Measurements from ENCODE around the gene PLA2G1B.

Gene PLA2G1B

GRCh38 chr12:120350576-120351350, 23.2 kb upstream of the PLA2G1B start:
- intact Hi-C loops (cut with DNase I; ENCODE audit: low total_unique reads), result no loop called here
- peak in 1 of 2 donors; percentile 73 for DNase-seq
- peak overlapping the region in 1 of 2 donors; percentile 25 for H3K4me3 ChIP-seq
- no peaks in the 10 kb centered on the region for H3K36me3 ChIP-seq
- no peak overlapping the region for H3K27ac ChIP-seq
- no peaks in the 10 kb centered on the region for H3K9me3 ChIP-seq
- peaks cover 0 to 12% of the 10 kb centered on the region in 2 donors for H3K27me3 ChIP-seq
- H3K4me1 ChIP-seq, result peaks cover 0 to 14% (median 11%) of the 10 kb centered on the region in 4 donors
- TF ChIP-seq CTCF (IDR thresholded peaks at IDR 0.05), result no peak

GRCh38 chr12:120347766-120348165, 20.2 kb upstream of the PLA2G1B start:
- no peak for DNase-seq
- no peaks in the 10 kb centered on the region for H3K36me3 ChIP-seq
- intact Hi-C loops (cut with DNase I; ENCODE audit: low total_unique reads), result no loop called here

GRCh38 chr12:120346681-120347080, 19.1 kb upstream of the PLA2G1B start:
- TF ChIP-seq CTCF (IDR thresholded peaks at IDR 0.05), result no peak
- Histone ChIP-seq H3K27ac (no peak overlapping the region), H3K27me3 (peaks cover 0 to 28% of the 10 kb centered on the region in 2 donors), H3K4me3 (no peak overlapping the region), H3K9me3 (no peaks in the 10 kb centered on the region), H3K4me1 (peaks cover 0 to 14% (median 11%) of the 10 kb centered on the region in 4 donors), H3K36me3 (no peaks in the 10 kb centered on the region)
- DNase-seq, result no peak
- intact Hi-C loops (cut with DNase I; ENCODE audit: low total_unique reads), result no loop called here

More at GRCh38 chr12:120347766-120348165, 20.2 kb upstream of the PLA2G1B start:
- peaks cover 0 to 17% of the 10 kb centered on the region in 2 donors for H3K27me3 ChIP-seq
- H3K27ac ChIP-seq, result no peak overlapping the region
- H3K4me3 ChIP-seq, result no peak overlapping the region
- no peaks in the 10 kb centered on the region for H3K9me3 ChIP-seq
- no peak for TF ChIP-seq CTCF (IDR thresholded peaks at IDR 0.05)
- H3K4me1 ChIP-seq, result peaks cover 0 to 14% (median 11%) of the 10 kb centered on the region in 4 donors

- intact Hi-C loops (cut with DNase I; ENCODE audit: low total_unique reads), result no loop called here
- H3K9me3 ChIP-seq, result no peaks in the 10 kb centered on the region
- peaks cover 0 to 30% of the 10 kb centered on the region in 2 donors for H3K27me3 ChIP-seq
- no peak for TF ChIP-seq CTCF (IDR thresholded peaks at IDR 0.05)
- no peak overlapping the region for H3K4me3 ChIP-seq
- no peaks in the 10 kb centered on the region for H3K36me3 ChIP-seq
- H3K27ac ChIP-seq, result no peak overlapping the region
- peaks cover 0 to 9% (median 8%) of the 10 kb centered on the region in 4 donors for H3K4me1 ChIP-seq
- DNase-seq, result no peak
Measured at GRCh38 chr12:120346031-120346430, 18.5 kb upstream of the PLA2G1B start.

- H3K27me3 ChIP-seq, result peaks cover 0 to 32% of the 10 kb centered on the region in 2 donors
- H3K9me3 ChIP-seq, result no peaks in the 10 kb centered on the region
- intact Hi-C loops (cut with DNase I; ENCODE audit: low total_unique reads), result no loop called here
- no peak overlapping the region for H3K27ac ChIP-seq
- H3K4me1 ChIP-seq, result no peaks in the 10 kb centered on the region
- no peak overlapping the region for H3K4me3 ChIP-seq
- no peak for DNase-seq
- no peak for TF ChIP-seq CTCF (IDR thresholded peaks at IDR 0.05)
- H3K36me3 ChIP-seq, result no peaks in the 10 kb centered on the region
Measured at GRCh38 chr12:120343692-120344091, 16.1 kb upstream of the PLA2G1B start.
